HPDE6-E6E7 (cell line): ENCODE data around the gene KLHL1.

Source experiments
- DNase-seq: peaks from one replicate; pipeline ENCODE4 v3.0.0; 2011; ENCODE audit warnings: missing footprints; ENCODE audit errors: extremely low spot score

The KLHL1 gene

GRCh38 chr13:69683921-69684686, 424.1 kb downstream of the KLHL1 start:
- no peak for DNase-seq

GRCh38 chr13:69681722-69682121, 426.5 kb downstream of the KLHL1 start:
- no peak for DNase-seq

- no peak for DNase-seq
Measured at GRCh38 chr13:69677343-69677742, 430.9 kb downstream of the KLHL1 start.

GRCh38 chr13:69676286-69676685, 432.0 kb downstream of the KLHL1 start:
- no peak for DNase-seq

- no peak for DNase-seq
Measured at GRCh38 chr13:69660155-69660554, 448.1 kb downstream of the KLHL1 start.

DNA sequence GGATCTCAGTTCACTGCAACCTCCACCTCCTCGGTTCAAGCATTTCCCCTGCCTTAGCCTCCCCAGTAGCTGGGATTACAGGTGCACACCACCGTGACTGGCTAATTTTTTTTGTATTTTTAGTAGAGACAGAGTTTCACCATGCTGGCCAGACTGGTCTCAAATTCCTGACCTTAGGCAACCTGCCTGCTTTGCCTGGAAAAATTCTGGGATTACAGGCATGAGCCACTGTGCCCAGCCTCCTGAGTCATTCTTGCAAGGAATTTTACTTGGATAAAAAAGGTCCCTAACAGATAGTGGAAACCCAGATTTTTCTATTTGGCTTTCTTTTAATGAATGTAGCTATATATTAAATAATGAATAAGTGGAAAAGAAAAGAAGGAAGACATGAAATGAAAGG, 450.6 kb downstream of the KLHL1 start:
- no peak for DNase-seq

DNA sequence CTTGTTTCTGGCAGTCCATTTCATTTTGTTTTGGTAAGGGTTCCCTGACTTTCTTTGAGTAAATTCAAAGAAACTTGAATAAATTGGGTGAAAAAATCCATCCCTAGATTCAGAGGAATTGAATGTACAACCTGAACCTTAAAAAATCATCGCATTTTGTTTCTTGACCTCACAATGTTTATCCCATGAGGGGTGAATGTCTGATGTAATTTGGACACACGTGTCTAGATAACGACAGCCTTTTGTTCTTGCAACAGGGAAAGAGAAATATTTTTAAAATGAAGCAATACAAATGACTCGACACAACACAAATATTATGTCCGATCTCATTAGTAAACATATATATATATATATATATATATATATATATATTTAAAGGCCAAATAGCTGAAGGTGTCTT, 453.9 kb downstream of the KLHL1 start:
- DNase-seq = no peak
